ENCODE measurements around the gene AGMO. TPM values are rescaled to one million over a fixed set of nuclear protein-coding genes. Genes with fewer than 3 reads are reported as not detected.

The AGMO gene
- total RNA-seq, 1 donor from 2014 or later, result 0.34 TPM

DNA sequence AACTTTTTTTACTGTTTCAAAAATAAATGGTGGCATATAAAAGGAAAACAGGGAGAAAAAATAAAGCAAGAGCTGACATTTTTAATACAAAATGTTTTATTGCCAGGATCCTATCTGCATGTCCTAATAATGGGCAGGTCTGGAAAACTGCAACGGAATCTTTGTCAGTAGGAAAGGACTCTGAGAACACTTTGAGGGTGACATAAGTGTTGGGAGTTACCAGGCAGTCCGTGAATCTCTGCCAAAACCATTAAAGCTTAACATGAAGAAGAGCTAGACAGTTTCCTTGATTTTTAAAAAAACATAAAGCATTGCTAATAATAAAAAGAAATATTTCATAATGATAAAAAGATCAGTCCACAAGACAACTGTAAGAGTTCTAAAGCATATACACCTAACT lies 80.7 kb downstream of the AGMO start:
- Mint-ChIP-seq H3K27me3 (ENCODE audit: low read depth, unreplicated experiment) (no peaks in the 10 kb centered on the region), H3K4me3 (ENCODE audit: unreplicated experiment) (no peak overlapping the region), H3K9me3 (ENCODE audit: unreplicated experiment) (no peaks in the 10 kb centered on the region), H3K36me3 (ENCODE audit: low read depth, unreplicated experiment) (no peaks in the 10 kb centered on the region), H3K4me1 (ENCODE audit: low read depth, unreplicated experiment) (no peaks in the 10 kb centered on the region), H3K27ac (ENCODE audit: unreplicated experiment) (no peak overlapping the region)
- H3K4me1 ChIP-seq (ENCODE audit: insufficient read depth, low read length), result no peaks in the 10 kb centered on the region
- H3K27ac ChIP-seq (ENCODE audit: low read depth, low read length), result no peak overlapping the region
- no peaks in the 10 kb centered on the region for H4K20me1 ChIP-seq (ENCODE audit: insufficient read depth, low read length)
- no peaks in the 10 kb centered on the region for H3K27me3 ChIP-seq (ENCODE audit: insufficient read depth, low read length)
- H3K36me3 ChIP-seq (ENCODE audit: insufficient read depth, low read length), result no peaks in the 10 kb centered on the region
- H3K9ac ChIP-seq (ENCODE audit: low read length), result no peak overlapping the region
- no peak overlapping the region for H3K4me3 ChIP-seq (ENCODE audit: insufficient read depth, low read depth, low read length)
- TF ChIP-seq, protein P1, sequence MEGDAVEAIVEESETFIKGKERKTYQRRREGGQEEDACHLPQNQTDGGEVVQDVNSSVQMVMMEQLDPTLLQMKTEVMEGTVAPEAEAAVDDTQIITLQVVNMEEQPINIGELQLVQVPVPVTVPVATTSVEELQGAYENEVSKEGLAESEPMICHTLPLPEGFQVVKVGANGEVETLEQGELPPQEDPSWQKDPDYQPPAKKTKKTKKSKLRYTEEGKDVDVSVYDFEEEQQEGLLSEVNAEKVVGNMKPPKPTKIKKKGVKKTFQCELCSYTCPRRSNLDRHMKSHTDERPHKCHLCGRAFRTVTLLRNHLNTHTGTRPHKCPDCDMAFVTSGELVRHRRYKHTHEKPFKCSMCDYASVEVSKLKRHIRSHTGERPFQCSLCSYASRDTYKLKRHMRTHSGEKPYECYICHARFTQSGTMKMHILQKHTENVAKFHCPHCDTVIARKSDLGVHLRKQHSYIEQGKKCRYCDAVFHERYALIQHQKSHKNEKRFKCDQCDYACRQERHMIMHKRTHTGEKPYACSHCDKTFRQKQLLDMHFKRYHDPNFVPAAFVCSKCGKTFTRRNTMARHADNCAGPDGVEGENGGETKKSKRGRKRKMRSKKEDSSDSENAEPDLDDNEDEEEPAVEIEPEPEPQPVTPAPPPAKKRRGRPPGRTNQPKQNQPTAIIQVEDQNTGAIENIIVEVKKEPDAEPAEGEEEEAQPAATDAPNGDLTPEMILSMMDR (IDR thresholded peaks at IDR 0.05; ENCODE audit: insufficient read depth, low read depth, low read length), result no peak
- no peak for TF ChIP-seq EZH2 (IDR thresholded peaks at IDR 0.05; ENCODE audit: insufficient read depth, low read length)
- H3K79me2 ChIP-seq (ENCODE audit: insufficient read depth, low read length), result no peaks in the 10 kb centered on the region
- DNase-seq (ENCODE audit: low read depth) (no peak), FAIRE-seq (no peak)
- H3K4me2 ChIP-seq (ENCODE audit: low read length), result no peak overlapping the region
- H2AFZ ChIP-seq (ENCODE audit: low read depth, low read length), result no peak overlapping the region
- no peaks in the 10 kb centered on the region for H3K9me3 ChIP-seq (ENCODE audit: insufficient read depth, low read depth, low read length)

DNA sequence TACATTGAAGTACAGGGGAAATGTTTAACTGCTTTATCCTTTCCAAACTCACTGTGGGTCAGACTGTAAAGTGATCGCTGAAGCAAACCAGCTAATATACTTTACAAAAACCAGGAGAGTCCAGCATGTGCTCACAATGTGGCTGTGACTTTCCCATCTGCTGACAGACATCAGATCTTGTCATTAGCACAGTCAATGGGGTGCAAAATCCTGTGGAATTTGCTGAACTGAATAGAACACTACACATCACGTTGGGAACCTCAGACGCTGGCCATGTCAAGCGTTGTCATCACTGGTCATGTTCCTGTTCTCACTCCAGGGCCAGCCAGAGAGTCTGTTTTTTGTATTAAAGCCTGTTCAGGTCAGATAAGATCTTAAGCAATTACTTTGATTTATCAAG lies 83.4 kb downstream of the AGMO start:
- H3K27ac ChIP-seq (ENCODE audit: low read depth, low read length), result no peak overlapping the region
- H3K79me2 ChIP-seq (ENCODE audit: insufficient read depth, low read length), result no peaks in the 10 kb centered on the region
- DNase-seq (ENCODE audit: low read depth), result no peak
- peaks cover 2% of the 10 kb centered on the region for H3K9me3 Mint-ChIP-seq (ENCODE audit: unreplicated experiment)
- no peaks in the 10 kb centered on the region for H3K4me1 ChIP-seq (ENCODE audit: insufficient read depth, low read length)
- no peaks in the 10 kb centered on the region for H3K36me3 Mint-ChIP-seq (ENCODE audit: low read depth, unreplicated experiment)
- no peak overlapping the region for H2AFZ ChIP-seq (ENCODE audit: low read depth, low read length)
- TF ChIP-seq EZH2 (IDR thresholded peaks at IDR 0.05; ENCODE audit: insufficient read depth, low read length), result no peak
- TF ChIP-seq, protein P1 (IDR thresholded peaks at IDR 0.05; ENCODE audit: insufficient read depth, low read depth, low read length), result no peak
- H3K4me3 Mint-ChIP-seq (ENCODE audit: unreplicated experiment), result no peak overlapping the region
- H3K4me1 Mint-ChIP-seq (ENCODE audit: low read depth, unreplicated experiment), result no peaks in the 10 kb centered on the region
- H3K4me2 ChIP-seq (ENCODE audit: low read length), result no peak overlapping the region
- no peaks in the 10 kb centered on the region for H3K27me3 Mint-ChIP-seq (ENCODE audit: low read depth, unreplicated experiment)
- peak overlapping the region; percentile 21 for H3K27ac Mint-ChIP-seq (ENCODE audit: unreplicated experiment)
- FAIRE-seq, result peak; percentile 41
- H3K9ac ChIP-seq (ENCODE audit: low read length), result no peak overlapping the region
- H3K27me3 ChIP-seq (ENCODE audit: insufficient read depth, low read length), result no peaks in the 10 kb centered on the region
- H3K36me3 ChIP-seq (ENCODE audit: insufficient read depth, low read length), result no peaks in the 10 kb centered on the region
- no peaks in the 10 kb centered on the region for H4K20me1 ChIP-seq (ENCODE audit: insufficient read depth, low read length)
- no peaks in the 10 kb centered on the region for H3K9me3 ChIP-seq (ENCODE audit: insufficient read depth, low read depth, low read length)
- H3K4me3 ChIP-seq (ENCODE audit: insufficient read depth, low read depth, low read length), result no peak overlapping the region

DNA sequence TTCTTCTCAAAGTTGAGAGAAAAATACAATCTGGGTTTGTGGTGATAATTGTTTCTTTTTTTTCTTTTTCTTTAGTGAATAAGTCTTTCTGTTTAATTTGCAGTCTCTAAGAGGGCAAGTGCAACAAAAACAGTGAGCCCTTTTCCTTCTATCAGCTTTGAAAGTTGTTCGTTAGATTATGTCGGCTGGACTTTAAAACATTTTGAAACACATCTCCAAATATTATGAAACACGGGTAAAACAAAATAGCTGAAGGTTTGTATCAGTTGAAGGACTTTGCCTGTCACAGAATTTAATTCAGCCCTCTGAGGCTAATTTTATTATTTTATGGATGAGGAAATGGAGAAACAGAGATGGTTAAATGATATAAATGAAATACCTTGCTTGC lies 85.3 kb downstream of the AGMO start:
- no peak overlapping the region for H3K4me3 ChIP-seq (ENCODE audit: insufficient read depth, low read depth, low read length)
- no peaks in the 10 kb centered on the region for H4K20me1 ChIP-seq (ENCODE audit: insufficient read depth, low read length)
- H3K9ac ChIP-seq (ENCODE audit: low read length), result no peak overlapping the region
- H3K27me3 Mint-ChIP-seq (ENCODE audit: low read depth, unreplicated experiment), result no peaks in the 10 kb centered on the region
- no peak overlapping the region for H3K4me3 Mint-ChIP-seq (ENCODE audit: unreplicated experiment)
- FAIRE-seq, result no peak
- peaks cover 2% of the 10 kb centered on the region for H3K9me3 Mint-ChIP-seq (ENCODE audit: unreplicated experiment)
- no peak overlapping the region for H3K4me2 ChIP-seq (ENCODE audit: low read length)
- H3K27me3 ChIP-seq (ENCODE audit: insufficient read depth, low read length), result no peaks in the 10 kb centered on the region
- H3K27ac ChIP-seq (ENCODE audit: low read depth, low read length), result no peak overlapping the region
- H3K79me2 ChIP-seq (ENCODE audit: insufficient read depth, low read length), result no peaks in the 10 kb centered on the region
- no peaks in the 10 kb centered on the region for H3K4me1 ChIP-seq (ENCODE audit: insufficient read depth, low read length)
- TF ChIP-seq EZH2 (IDR thresholded peaks at IDR 0.05; ENCODE audit: insufficient read depth, low read length), result no peak
- TF ChIP-seq, protein P1 (IDR thresholded peaks at IDR 0.05; ENCODE audit: insufficient read depth, low read depth, low read length), result no peak
- no peaks in the 10 kb centered on the region for H3K36me3 Mint-ChIP-seq (ENCODE audit: low read depth, unreplicated experiment)
- H3K4me1 Mint-ChIP-seq (ENCODE audit: low read depth, unreplicated experiment), result no peaks in the 10 kb centered on the region
- no peaks in the 10 kb centered on the region for H3K36me3 ChIP-seq (ENCODE audit: insufficient read depth, low read length)
- H2AFZ ChIP-seq (ENCODE audit: low read depth, low read length), result no peak overlapping the region
- no peak for DNase-seq (ENCODE audit: low read depth)
- no peaks in the 10 kb centered on the region for H3K9me3 ChIP-seq (ENCODE audit: insufficient read depth, low read depth, low read length)
- H3K27ac Mint-ChIP-seq (ENCODE audit: unreplicated experiment), result no peak overlapping the region
